Nephron progenitor cell (in vitro differentiated cells): ENCODE data around the gene CXCL12.

Source experiments
- DNase-seq: peaks from one replicate; pipeline ENCODE4 v3.0.0; 2021
- H3K27ac Mint-ChIP-seq: 2 replicates; pipeline ENCODE4 v1.8.0; 2021; ENCODE audit warnings: mild to moderate bottlenecking, moderate library complexity, mixed read lengths
- H3K27me3 Mint-ChIP-seq: 2 replicates; pipeline ENCODE4 v1.8.0; 2021; ENCODE audit warnings: mild to moderate bottlenecking, low read depth, mixed read lengths; ENCODE audit not compliant: poor library complexity
- H3K36me3 Mint-ChIP-seq: 2 replicates; pipeline ENCODE4 v1.8.0; 2021; ENCODE audit warnings: low read depth, mixed read lengths
- H3K4me1 Mint-ChIP-seq: 2 replicates; pipeline ENCODE4 v1.8.0; 2021; ENCODE audit warnings: mixed read lengths
- H3K4me3 Mint-ChIP-seq: 2 replicates; pipeline ENCODE4 v1.8.0; 2021; ENCODE audit warnings: mild to moderate bottlenecking, moderate library complexity, mixed read lengths
- H3K9me3 Mint-ChIP-seq: 2 replicates; pipeline ENCODE4 v1.8.0; 2021; ENCODE audit warnings: mild to moderate bottlenecking, moderate library complexity, mixed read lengths
- CTCF ChIP-seq: fragments of 200-600 bp; sonication (generic); IDR thresholded peaks from 2 replicates; pipeline ENCODE4 v1.5.0; 2021; ENCODE audit warnings: antibody characterized with exemption

Gene CXCL12

GRCh38 chr10:44390585-44391072 lies 5.7 kb upstream of the CXCL12 start:
- no peak overlapping the region for H3K4me3 Mint-ChIP-seq
- H3K36me3 Mint-ChIP-seq, result no peaks in the 10 kb centered on the region
- H3K9me3 Mint-ChIP-seq, result no peaks in the 10 kb centered on the region
- H3K27ac Mint-ChIP-seq, result peak overlapping the region; percentile 75
- peaks cover 26% of the 10 kb centered on the region for H3K27me3 Mint-ChIP-seq
- TF ChIP-seq CTCF, result no peak
- DNase-seq, result no peak
- H3K4me1 Mint-ChIP-seq, result peaks cover 54% of the 10 kb centered on the region

GRCh38 chr10:44389556-44389955 lies 4.7 kb upstream of the CXCL12 start:
- no peak overlapping the region for H3K27ac Mint-ChIP-seq
- no peaks in the 10 kb centered on the region for H3K9me3 Mint-ChIP-seq
- H3K4me3 Mint-ChIP-seq, result no peak overlapping the region
- TF ChIP-seq CTCF, result no peak
- H3K27me3 Mint-ChIP-seq, result peaks cover 27% of the 10 kb centered on the region
- no peaks in the 10 kb centered on the region for H3K36me3 Mint-ChIP-seq
- peaks cover 45% of the 10 kb centered on the region for H3K4me1 Mint-ChIP-seq
- no peak for DNase-seq

- H3K27me3 Mint-ChIP-seq, result peaks cover 27% of the 10 kb centered on the region
- no peak for TF ChIP-seq CTCF
- H3K27ac Mint-ChIP-seq, result no peak overlapping the region
- no peaks in the 10 kb centered on the region for H3K9me3 Mint-ChIP-seq
- no peak overlapping the region for H3K4me3 Mint-ChIP-seq
- H3K4me1 Mint-ChIP-seq, result peaks cover 41% of the 10 kb centered on the region
- H3K36me3 Mint-ChIP-seq, result no peaks in the 10 kb centered on the region
- no peak for DNase-seq
These were observed 4.3 kb upstream of the CXCL12 start for GRCh38 chr10:44389150-44389549.

- H3K4me1 Mint-ChIP-seq, result peaks cover 40% of the 10 kb centered on the region
- no peaks in the 10 kb centered on the region for H3K9me3 Mint-ChIP-seq
- H3K36me3 Mint-ChIP-seq, result no peaks in the 10 kb centered on the region
- H3K27ac Mint-ChIP-seq, result no peak overlapping the region
- DNase-seq, result no peak
- no peak for TF ChIP-seq CTCF
- H3K4me3 Mint-ChIP-seq, result no peak overlapping the region
- peaks cover 27% of the 10 kb centered on the region for H3K27me3 Mint-ChIP-seq
These were observed 3.7 kb upstream of the CXCL12 start for GRCh38 chr10:44388641-44389040.

GRCh38 chr10:44387853-44388251 lies 3.0 kb upstream of the CXCL12 start:
- Mint-ChIP-seq H3K27me3 (peaks cover 34% of the 10 kb centered on the region), H3K4me3 (no peak overlapping the region), H3K36me3 (no peaks in the 10 kb centered on the region), H3K4me1 (peaks cover 40% of the 10 kb centered on the region), H3K27ac (no peak overlapping the region), H3K9me3 (no peaks in the 10 kb centered on the region)
- TF ChIP-seq CTCF, result no peak
- no peak for DNase-seq

GRCh38 chr10:44386546-44387052 lies 1.7 kb upstream of the CXCL12 start:
- no peak overlapping the region for H3K27ac Mint-ChIP-seq
- no peaks in the 10 kb centered on the region for H3K9me3 Mint-ChIP-seq
- peak overlapping the region; percentile 28 for H3K4me3 Mint-ChIP-seq
- peak; percentile 84 for TF ChIP-seq CTCF
- no peaks in the 10 kb centered on the region for H3K36me3 Mint-ChIP-seq
- H3K4me1 Mint-ChIP-seq, result peaks cover 41% of the 10 kb centered on the region
- peak; percentile 88 for DNase-seq
- peaks cover 40% of the 10 kb centered on the region for H3K27me3 Mint-ChIP-seq
